Stimulated activated naive B cell treated with anti-CD40 and anti-IgM and Interleukin-4, amounts not matched to agents 10 μg/mL and 1 μg/mL and 100 μg/mL, for 72 hours (primary cell): ENCODE results near the gene FIG4.
A peak's percentile ranks its signal among the peaks of the same experiment; 100 is the strongest.
"Not testable (repeated sequence)": the region's sequence is repeated elsewhere in the genome, so short reads cannot be mapped to it uniquely, and the experiment has no call there.

Source experiments
- ATAC-seq, 2 donors: fragments of 150-1000 bp; cut with Tn5 transposase; replicated peaks; 2 replicates each; pipeline ENCODE4 v1.10.0; 2021; ENCODE audit warnings: moderate library complexity in 1 of 2
- DNase-seq: peaks from one replicate; pipeline ENCODE4 v3.0.0; 2021
- H3K27ac Mint-ChIP-seq: one replicate; pipeline ENCODE4 v1.8.0; 2022; ENCODE audit warnings: mild to moderate bottlenecking, mixed read lengths
- H3K27me3 Mint-ChIP-seq, 2 donors: one replicate each; pipeline ENCODE4 v1.8.0; 2022; ENCODE audit warnings: mixed read lengths in 2 of 2
- H3K36me3 Mint-ChIP-seq, 2 donors: one replicate each; pipeline ENCODE4 v1.8.0; 2022; ENCODE audit warnings: mixed read lengths in 2 of 2, mild to moderate bottlenecking in 1 of 2
- H3K4me1 Mint-ChIP-seq, 2 donors: one replicate each; pipeline ENCODE4 v1.8.0; 2022; ENCODE audit warnings: mixed read lengths in 2 of 2, mild to moderate bottlenecking in 1 of 2
- H3K4me3 Mint-ChIP-seq, 2 donors: one replicate each; pipeline ENCODE4 v1.8.0; 2022; ENCODE audit warnings: mild to moderate bottlenecking in 2 of 2, mixed read lengths in 2 of 2, moderate library complexity in 1 of 2
- H3K9me3 Mint-ChIP-seq, 2 donors: one replicate each; pipeline ENCODE4 v1.8.0; 2022; ENCODE audit warnings: mixed read lengths in 2 of 2, mild to moderate bottlenecking in 1 of 2

The FIG4 gene

DNA sequence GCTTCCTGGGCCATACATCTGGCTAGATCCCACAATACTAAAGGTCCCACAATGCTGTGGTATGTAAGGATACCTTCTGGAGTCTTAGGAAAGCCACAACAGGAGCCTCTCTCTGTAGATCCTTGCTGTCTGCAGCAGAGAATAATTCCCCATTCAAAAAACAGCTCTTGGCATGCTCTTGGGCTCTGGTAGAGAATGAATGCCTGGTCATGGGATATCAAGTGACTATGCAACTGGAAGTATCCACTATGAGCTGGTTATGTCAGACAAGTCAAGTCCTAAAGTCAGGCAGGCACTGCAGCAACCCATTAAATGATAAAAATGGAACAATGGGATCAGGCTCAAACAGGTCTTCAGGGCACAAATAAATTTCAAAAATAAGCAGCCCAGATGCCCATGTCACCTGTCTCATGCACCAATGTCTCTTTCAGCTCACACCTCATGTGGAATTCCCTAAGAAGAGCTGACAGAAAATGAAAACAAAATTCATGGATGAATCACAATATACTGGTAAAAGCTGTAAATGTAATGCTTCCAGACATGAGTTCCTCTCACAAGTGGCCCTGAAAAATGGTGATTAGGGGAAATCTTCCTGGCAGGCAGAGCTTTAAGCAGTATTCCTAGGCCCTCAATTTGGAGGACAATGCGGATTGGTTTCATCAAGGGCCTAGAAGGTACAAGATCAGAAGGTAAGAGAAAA, 4.4 kb upstream of the FIG4 start:
- DNase-seq: no peak
- ATAC-seq: no peak
- no peak overlapping the region for H3K4me3 Mint-ChIP-seq

GRCh38 chr6:109687271-109687761, 3.8 kb upstream of the FIG4 start:
- Mint-ChIP-seq H3K36me3 (peaks cover 2 to 5% of the 10 kb centered on the region in 2 donors), H3K4me1 (peaks cover 15 to 35% of the 10 kb centered on the region in 2 donors), H3K27me3 (no peaks in the 10 kb centered on the region), H3K27ac (no peak overlapping the region), H3K4me3 (no peak overlapping the region), H3K9me3 (peaks cover 0 to 6% of the 10 kb centered on the region in 2 donors)
- DNase-seq (no peak), ATAC-seq (no peak)

More for the DNA sequence above, 4.4 kb upstream of the FIG4 start:
- Mint-ChIP-seq H3K4me1 (peaks cover 15 to 37% of the 10 kb centered on the region in 2 donors), H3K27ac (no peak overlapping the region), H3K36me3 (peaks cover 2 to 10% of the 10 kb centered on the region in 2 donors), H3K27me3 (no peaks in the 10 kb centered on the region), H3K9me3 (peaks cover 0 to 9% of the 10 kb centered on the region in 2 donors)

DNA sequence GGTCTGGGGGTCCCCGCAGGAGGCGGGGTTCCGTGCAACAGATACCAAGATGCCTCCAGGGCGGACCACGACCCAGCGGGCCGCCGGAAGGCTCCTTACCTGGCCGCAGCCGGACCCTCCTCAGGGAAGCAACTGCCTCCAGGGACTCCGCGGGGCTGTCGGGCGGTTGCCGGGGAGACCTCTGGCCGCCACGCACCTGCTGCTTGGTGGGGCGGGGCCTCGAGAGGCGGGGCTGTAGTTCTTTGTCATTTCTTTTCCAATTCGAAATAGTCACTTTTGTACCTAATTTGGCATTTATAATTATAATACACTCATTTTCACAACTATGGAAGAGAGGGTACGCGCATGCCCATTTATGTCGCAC, 741 bp upstream of the FIG4 start:
- Mint-ChIP-seq H3K4me1 (peaks cover 18 to 47% of the 10 kb centered on the region in 2 donors), H3K27ac (peak overlapping the region; percentile 98), H3K9me3 (no peaks in the 10 kb centered on the region), H3K27me3 (no peaks in the 10 kb centered on the region), H3K4me3 (peak overlapping the region; percentile 87 to 89), H3K36me3 (peaks cover 2 to 6% of the 10 kb centered on the region in 2 donors)
- DNase-seq (peak; percentile 49), ATAC-seq (peak; percentile 53 to 58)

GRCh38 chr6:109693111-109693510, 2.0 kb downstream of the FIG4 start:
- peak overlapping the region; percentile 16 for H3K27ac Mint-ChIP-seq
- peak overlapping the region; percentile 5 to 26 for H3K4me3 Mint-ChIP-seq
- no peak for DNase-seq
- peaks cover 15 to 21% of the 10 kb centered on the region in 2 donors for H3K36me3 Mint-ChIP-seq
- H3K4me1 Mint-ChIP-seq: peaks cover 15 to 43% of the 10 kb centered on the region in 2 donors
- H3K9me3 Mint-ChIP-seq: no peaks in the 10 kb centered on the region
- no peaks in the 10 kb centered on the region for H3K27me3 Mint-ChIP-seq
- ATAC-seq: peak; percentile 34 to 44

DNA sequence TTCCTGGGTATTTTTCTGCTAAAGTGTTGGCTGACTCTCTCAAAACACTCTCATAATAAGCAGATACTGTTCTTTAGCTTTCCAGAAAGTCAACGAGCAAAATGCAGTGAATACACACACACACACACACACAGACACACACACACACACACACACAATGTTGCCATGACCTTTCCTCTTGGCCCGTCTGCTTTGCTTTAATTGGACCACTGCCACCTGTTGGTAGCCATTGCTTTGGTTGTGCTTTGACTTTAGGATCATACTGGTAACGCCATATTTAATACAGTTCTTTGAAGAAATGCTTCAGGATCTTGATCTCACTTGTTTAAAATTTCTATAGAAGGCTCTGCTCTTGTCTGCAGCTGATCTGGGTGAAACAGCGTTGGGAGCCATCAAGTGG, 4.4 kb downstream of the FIG4 start:
- Mint-ChIP-seq H3K27ac (no peak overlapping the region), H3K36me3 (peaks cover 15 to 21% of the 10 kb centered on the region in 2 donors), H3K4me3 (no peak overlapping the region), H3K4me1 (peaks cover 15 to 33% of the 10 kb centered on the region in 2 donors), H3K9me3 (no peaks in the 10 kb centered on the region), H3K27me3 (no peaks in the 10 kb centered on the region)
- ATAC-seq: no peak
- DNase-seq: no peak

- no peak overlapping the region for H3K27ac Mint-ChIP-seq
- no peaks in the 10 kb centered on the region for H3K9me3 Mint-ChIP-seq
- ATAC-seq: no peak
- H3K27me3 Mint-ChIP-seq: no peaks in the 10 kb centered on the region
- peaks cover 18 to 40% of the 10 kb centered on the region in 2 donors for H3K4me1 Mint-ChIP-seq
- no peak for DNase-seq
- no peak overlapping the region for H3K4me3 Mint-ChIP-seq
- peaks cover 15 to 21% of the 10 kb centered on the region in 2 donors for H3K36me3 Mint-ChIP-seq
These were observed 5.3 kb downstream of the FIG4 start for GRCh38 chr6:109696355-109696754.

- peaks cover 31 to 60% of the 10 kb centered on the region in 2 donors for H3K4me1 Mint-ChIP-seq
- peaks cover 9 to 12% of the 10 kb centered on the region in 2 donors for H3K36me3 Mint-ChIP-seq
- H3K9me3 Mint-ChIP-seq: no peaks in the 10 kb centered on the region
- H3K4me3 Mint-ChIP-seq: peak overlapping the region; percentile 21 to 62
- no peaks in the 10 kb centered on the region for H3K27me3 Mint-ChIP-seq
- no peak overlapping the region for H3K27ac Mint-ChIP-seq
- ATAC-seq: no peak
- no peak for DNase-seq
These were observed 10.1 kb downstream of the FIG4 start for GRCh38 chr6:109701221-109701620.

DNA sequence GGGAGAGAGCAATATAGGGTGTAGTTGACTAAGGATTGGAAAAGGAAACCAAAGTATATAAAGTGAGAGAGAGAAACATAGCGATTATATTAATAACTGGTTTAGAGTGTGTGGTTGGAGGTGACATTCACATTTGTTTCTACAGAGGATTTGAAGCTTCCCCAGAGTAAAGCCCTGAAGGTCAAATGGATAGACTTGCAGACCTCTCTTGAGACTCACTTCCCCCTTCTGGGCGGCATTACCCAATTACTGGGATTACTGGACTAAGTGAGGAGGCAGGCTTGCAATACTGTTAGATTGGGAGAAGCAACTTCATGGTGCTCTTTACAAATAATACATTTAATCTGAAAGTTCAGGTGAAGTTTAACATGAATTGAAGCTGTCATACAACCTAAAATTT, 10.7 kb downstream of the FIG4 start:
- Mint-ChIP-seq H3K4me1 (peaks cover 36 to 65% of the 10 kb centered on the region in 2 donors), H3K27me3 (no peaks in the 10 kb centered on the region), H3K27ac (no peak overlapping the region), H3K36me3 (peaks cover 5 to 6% of the 10 kb centered on the region in 2 donors), H3K4me3 (peak overlapping the region; percentile 21 to 62), H3K9me3 (no peaks in the 10 kb centered on the region)
- peak; percentile 79 to 84 for ATAC-seq
- peak; percentile 15 for DNase-seq

- DNase-seq (no peak), ATAC-seq (no peak)
- peak overlapping the region; percentile 74 for H3K27ac Mint-ChIP-seq
- no peaks in the 10 kb centered on the region for H3K27me3 Mint-ChIP-seq
- H3K4me3 Mint-ChIP-seq: peak overlapping the region in 1 of 2 donors; percentile 40
- peaks cover 0 to 2% of the 10 kb centered on the region in 2 donors for H3K36me3 Mint-ChIP-seq
- peaks cover 36 to 62% of the 10 kb centered on the region in 2 donors for H3K4me1 Mint-ChIP-seq
- H3K9me3 Mint-ChIP-seq: no peaks in the 10 kb centered on the region
These were observed 11.7 kb downstream of the FIG4 start for GRCh38 chr6:109702791-109703190.

DNA sequence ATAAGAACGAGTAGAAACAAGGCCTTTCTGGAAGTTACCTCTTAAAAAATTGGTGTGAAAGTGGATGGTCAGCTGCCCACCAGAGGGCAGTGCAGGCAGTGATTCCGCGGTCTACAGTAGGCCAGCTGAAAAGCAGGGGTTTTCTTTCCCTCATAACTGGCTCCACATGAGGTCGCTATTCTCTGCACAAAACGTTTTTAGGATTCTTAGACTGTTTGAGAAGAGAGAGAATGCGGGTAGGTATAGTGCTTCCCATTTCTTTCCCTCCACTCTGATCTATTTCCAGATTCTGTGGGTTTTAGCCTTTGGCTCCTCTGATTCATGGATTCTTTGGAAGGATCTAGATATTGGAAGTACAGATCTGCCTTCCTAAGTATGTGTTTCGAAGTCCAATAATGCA, 14.2 kb downstream of the FIG4 start:
- Mint-ChIP-seq H3K4me3 (no peak overlapping the region), H3K36me3 (peaks cover 19 to 23% of the 10 kb centered on the region in 2 donors), H3K27me3 (no peaks in the 10 kb centered on the region), H3K4me1 (peaks cover 44 to 80% of the 10 kb centered on the region in 2 donors), H3K9me3 (peaks cover 0 to 3% of the 10 kb centered on the region in 2 donors), H3K27ac (no peak overlapping the region)
- DNase-seq: peak; percentile 70
- ATAC-seq: peak; percentile 84 to 91

DNA sequence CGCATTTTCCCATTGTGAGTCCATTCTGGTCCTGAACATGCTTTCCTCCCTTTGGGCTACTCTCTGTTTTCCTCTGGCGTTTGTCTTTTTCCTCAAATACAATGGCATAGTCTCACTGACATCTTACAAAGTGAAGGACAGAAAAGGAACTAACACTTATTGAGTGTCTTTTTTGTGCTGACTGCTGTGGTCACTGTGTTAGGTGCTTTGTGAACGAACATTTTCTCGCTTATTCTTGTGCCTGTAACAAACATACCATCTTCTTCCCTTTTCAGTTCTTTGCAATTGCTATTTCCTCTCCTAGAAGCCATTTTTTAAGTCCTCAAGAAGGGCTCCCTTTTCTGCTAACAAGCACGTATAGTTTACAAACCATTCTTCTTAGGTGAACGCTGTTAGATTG, 15.4 kb downstream of the FIG4 start:
- peaks cover 21 to 29% of the 10 kb centered on the region in 2 donors for H3K36me3 Mint-ChIP-seq
- no peak overlapping the region for H3K4me3 Mint-ChIP-seq
- no peak overlapping the region for H3K27ac Mint-ChIP-seq
- DNase-seq (no peak), ATAC-seq (no peak)
- H3K4me1 Mint-ChIP-seq: peaks cover 45 to 73% of the 10 kb centered on the region in 2 donors
- peaks cover 0 to 3% of the 10 kb centered on the region in 2 donors for H3K9me3 Mint-ChIP-seq
- H3K27me3 Mint-ChIP-seq: no peaks in the 10 kb centered on the region

- H3K4me3 Mint-ChIP-seq, ATAC-seq, H3K27me3 Mint-ChIP-seq, H3K9me3 Mint-ChIP-seq, DNase-seq, H3K27ac Mint-ChIP-seq: not testable (repeated sequence)
- Mint-ChIP-seq H3K4me1 (peaks cover 45 to 73% of the 10 kb centered on the region in 2 donors), H3K36me3 (peaks cover 21 to 31% of the 10 kb centered on the region in 2 donors)
These were observed 17.0 kb downstream of the FIG4 start for GRCh38 chr6:109708099-109708498.

DNA sequence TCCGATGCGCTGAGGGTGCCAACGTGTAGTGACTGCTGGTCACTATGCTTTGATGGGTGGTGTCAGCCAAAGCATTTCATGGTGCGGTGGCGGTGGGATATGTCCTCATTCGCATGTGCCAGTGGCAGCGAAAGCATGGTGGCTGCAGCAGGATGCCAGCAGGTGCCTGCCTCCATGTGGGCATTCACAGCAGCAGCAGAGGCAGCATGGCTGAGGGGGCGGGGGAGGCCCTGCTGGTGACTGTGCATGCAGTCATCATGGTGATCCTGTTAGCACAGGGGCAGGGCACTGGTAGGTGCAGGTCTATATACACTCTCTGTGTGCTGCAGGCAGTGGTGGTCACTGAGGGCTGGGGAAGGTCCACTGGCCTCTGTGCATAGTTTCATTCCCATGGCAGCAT, 22.0 kb downstream of the FIG4 start:
- H3K4me3 Mint-ChIP-seq: no peak overlapping the region
- H3K36me3 Mint-ChIP-seq: peaks cover 29 to 38% of the 10 kb centered on the region in 2 donors
- no peaks in the 10 kb centered on the region for H3K27me3 Mint-ChIP-seq
- H3K4me1 Mint-ChIP-seq: peaks cover 37 to 56% of the 10 kb centered on the region in 2 donors
- DNase-seq (no peak), ATAC-seq (no peak)
- H3K9me3 Mint-ChIP-seq: peaks cover 0 to 3% of the 10 kb centered on the region in 2 donors
- H3K27ac Mint-ChIP-seq: no peak overlapping the region

- H3K27ac Mint-ChIP-seq: no peak overlapping the region
- H3K4me1 Mint-ChIP-seq: peaks cover 34 to 49% of the 10 kb centered on the region in 2 donors
- H3K9me3 Mint-ChIP-seq: no peaks in the 10 kb centered on the region
- no peak for ATAC-seq
- peaks cover 24 to 31% of the 10 kb centered on the region in 2 donors for H3K36me3 Mint-ChIP-seq
- H3K27me3 Mint-ChIP-seq: no peaks in the 10 kb centered on the region
- no peak for DNase-seq
- H3K4me3 Mint-ChIP-seq: no peak overlapping the region
These were observed 23.1 kb downstream of the FIG4 start for GRCh38 chr6:109714166-109714565.

DNA sequence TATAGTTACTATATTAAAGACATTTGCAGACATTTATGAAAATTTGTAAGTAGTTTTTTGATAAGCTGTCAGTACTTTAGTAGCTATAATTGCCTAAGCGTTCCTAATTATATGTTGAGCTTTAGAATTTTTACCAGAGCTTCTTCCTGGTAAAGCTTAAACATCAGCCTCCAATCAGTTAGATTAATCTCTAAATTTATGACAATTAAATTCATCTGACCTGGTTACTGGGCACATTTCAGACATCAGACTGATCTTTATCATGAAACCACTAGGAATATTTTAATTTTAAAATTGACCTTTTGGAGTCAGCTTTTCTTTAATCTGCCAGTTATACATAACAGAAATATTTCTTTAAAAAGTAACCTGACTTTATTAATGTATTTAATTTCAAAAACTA, 23.5 kb downstream of the FIG4 start:
- no peak overlapping the region for H3K27ac Mint-ChIP-seq
- no peak overlapping the region for H3K4me3 Mint-ChIP-seq
- ATAC-seq (no peak), DNase-seq (no peak)
- H3K36me3 Mint-ChIP-seq: peaks cover 26 to 31% of the 10 kb centered on the region in 2 donors
- H3K4me1 Mint-ChIP-seq: peaks cover 32 to 45% of the 10 kb centered on the region in 2 donors
- no peaks in the 10 kb centered on the region for H3K9me3 Mint-ChIP-seq
- H3K27me3 Mint-ChIP-seq: no peaks in the 10 kb centered on the region
